ENCODE measurements around the gene SUV39H2. TPM values are rescaled to one million over a fixed set of nuclear protein-coding genes. Genes with fewer than 3 reads are reported as not detected.

The SUV39H2 gene
- total RNA-seq, 6 experiments from 2014 or later, result 2.8 to 6.0 (median 4.1) TPM

- WGBS (ENCODE audit: insufficient coverage, low coverage, low lambda C conversion rate, missing lambda C conversion rate), result 1% methylated on average over 5 of the region's 5 CpGs
- Histone ChIP-seq H3K27me3 (no peaks in the 10 kb centered on the region), H3K4me3 (peak overlapping the region in 1 of 3 donors; percentile 94), H3K4me1 (peaks cover 0 to 10% (median 0%) of the 10 kb centered on the region in 4 donors), H3K27ac (no peak overlapping the region), H3K36me3 (no peaks in the 10 kb centered on the region), H3K9me3 (no peaks in the 10 kb centered on the region)
- DNase-seq, result no peak
- no peak for ATAC-seq
- no peak for TF ChIP-seq POLR2A (IDR thresholded peaks at IDR 0.05)
- TF ChIP-seq CTCF (IDR thresholded peaks at IDR 0.05), result no peak
- intact Hi-C loops (cut with DNase I), result no loop called here
Observed at GRCh38 chr10:14879928-14880193, 1.2 kb downstream of the SUV39H2 start.

GRCh38 chr10:14880229-14880628 is 1.6 kb downstream of the SUV39H2 start:
- no peak for TF ChIP-seq CTCF (IDR thresholded peaks at IDR 0.05)
- no peak for TF ChIP-seq POLR2A (IDR thresholded peaks at IDR 0.05)
- Histone ChIP-seq H3K27ac (no peak overlapping the region), H3K9me3 (no peaks in the 10 kb centered on the region), H3K4me1 (peaks cover 0 to 10% (median 0%) of the 10 kb centered on the region in 4 donors), H3K27me3 (no peaks in the 10 kb centered on the region), H3K36me3 (no peaks in the 10 kb centered on the region), H3K4me3 (no peak overlapping the region)
- DNase-seq (no peak), ATAC-seq (no peak)
- WGBS (ENCODE audit: insufficient coverage, low coverage, low lambda C conversion rate, missing lambda C conversion rate), result 48% methylated on average over 7 of the region's 7 CpGs
- intact Hi-C loops (cut with DNase I), result no loop called here

GRCh38 chr10:14884082-14884481 is 5.4 kb downstream of the SUV39H2 start:
- Histone ChIP-seq H3K36me3 (no peaks in the 10 kb centered on the region), H3K4me1 (peaks cover 0 to 5% (median 0%) of the 10 kb centered on the region in 4 donors), H3K9me3 (no peaks in the 10 kb centered on the region), H3K27me3 (no peaks in the 10 kb centered on the region), H3K4me3 (no peak overlapping the region), H3K27ac (no peak overlapping the region)
- no peak for ATAC-seq
- TF ChIP-seq POLR2A (IDR thresholded peaks at IDR 0.05), result no peak
- no peak for TF ChIP-seq CTCF (IDR thresholded peaks at IDR 0.05)
- intact Hi-C loops (cut with DNase I), result no loop called here
- WGBS (ENCODE audit: insufficient coverage, low coverage, low lambda C conversion rate, missing lambda C conversion rate), result 84% methylated on average over 3 of the region's 3 CpGs
- no peak for DNase-seq

- WGBS (ENCODE audit: insufficient coverage, low coverage, low lambda C conversion rate, missing lambda C conversion rate), result 97% methylated on average over 2 of the region's 2 CpGs
- Histone ChIP-seq H3K27me3 (no peaks in the 10 kb centered on the region), H3K9me3 (no peaks in the 10 kb centered on the region), H3K36me3 (no peaks in the 10 kb centered on the region), H3K4me1 (peaks cover 0 to 3% (median 0%) of the 10 kb centered on the region in 4 donors), H3K4me3 (no peak overlapping the region), H3K27ac (no peak overlapping the region)
- intact Hi-C loops (cut with DNase I), result no loop called here
- ATAC-seq (no peak), DNase-seq (no peak)
- peak in 1 of 4 donors; percentile 10 for TF ChIP-seq CTCF (IDR thresholded peaks at IDR 0.05)
- TF ChIP-seq POLR2A (IDR thresholded peaks at IDR 0.05), result no peak
Observed at GRCh38 chr10:14889318-14889717, 10.7 kb downstream of the SUV39H2 start.

- no peak overlapping the region for H3K27ac ChIP-seq
- DNase-seq, result no peak
- 100% methylated on average over 1 of the region's 1 CpG for WGBS (ENCODE audit: insufficient coverage, low coverage, low lambda C conversion rate, missing lambda C conversion rate)
- no peaks in the 10 kb centered on the region for H3K36me3 ChIP-seq
- no peaks in the 10 kb centered on the region for H3K9me3 ChIP-seq
- H3K4me3 ChIP-seq, result no peak overlapping the region
- peaks cover 0 to 3% (median 0%) of the 10 kb centered on the region in 4 donors for H3K4me1 ChIP-seq
- no peaks in the 10 kb centered on the region for H3K27me3 ChIP-seq
- TF ChIP-seq POLR2A (IDR thresholded peaks at IDR 0.05) (no peak), CTCF (IDR thresholded peaks at IDR 0.05) (no peak)
- ATAC-seq, result peak in 3 of 4 donors; percentile 39 to 53 (median 49)
- intact Hi-C loops (cut with DNase I), result no loop called here
Observed at GRCh38 chr10:14891151-14891550, 12.5 kb downstream of the SUV39H2 start.
